ENCODE results near the gene DSG3.

The DSG3 gene

GRCh38 chr18:31447530-31448191 is at the start of gene DSG3:
Gene DSG3 (plus strand): TSS chr18:31447741. CDS start chr18:31447878, 137 bp downstream.
- DNase-seq: no peak

GRCh38 chr18:31398191-31398590 is 49.4 kb upstream of the DSG3 start:
- no peak for DNase-seq

GRCh38 chr18:31399306-31400032 is 48.1 kb upstream of the DSG3 start:
- no peak for DNase-seq

GRCh38 chr18:31401156-31402025 is 46.1 kb upstream of the DSG3 start:
- DNase-seq: no peak

GRCh38 chr18:31402026-31402373 is 45.5 kb upstream of the DSG3 start:
- DNase-seq: no peak

- DNase-seq: no peak
These were observed 44.1 kb upstream of the DSG3 start for GRCh38 chr18:31403409-31403808.

- no peak for DNase-seq
These were observed 39.9 kb upstream of the DSG3 start for GRCh38 chr18:31407649-31408048.

GRCh38 chr18:31409276-31409675 is 38.3 kb upstream of the DSG3 start:
- no peak for DNase-seq

GRCh38 chr18:31410716-31411483 is 36.6 kb upstream of the DSG3 start:
- no peak for DNase-seq

- no peak for DNase-seq
These were observed 34.4 kb upstream of the DSG3 start for GRCh38 chr18:31413137-31413536.

- no peak for DNase-seq
These were observed 29.7 kb upstream of the DSG3 start for GRCh38 chr18:31417850-31418249.

- DNase-seq: no peak
These were observed 28.0 kb upstream of the DSG3 start for GRCh38 chr18:31419457-31419932.

GRCh38 chr18:31420032-31420431 is 27.5 kb upstream of the DSG3 start:
- DNase-seq: no peak

- no peak for DNase-seq
These were observed 27.0 kb upstream of the DSG3 start for GRCh38 chr18:31420524-31420923.

GRCh38 chr18:31424383-31424988 is 23.1 kb upstream of the DSG3 start:
- DNase-seq: no peak

GRCh38 chr18:31426021-31426420 is 21.5 kb upstream of the DSG3 start:
- DNase-seq: no peak

GRCh38 chr18:31426871-31427406 is 20.6 kb upstream of the DSG3 start:
- DNase-seq: no peak

- no peak for DNase-seq
These were observed 19.3 kb upstream of the DSG3 start for GRCh38 chr18:31428211-31428610.

GRCh38 chr18:31429623-31430022 is 17.9 kb upstream of the DSG3 start:
- no peak for DNase-seq

GRCh38 chr18:31430072-31430471 is 17.5 kb upstream of the DSG3 start:
- no peak for DNase-seq

GRCh38 chr18:31430554-31430953 is 17.0 kb upstream of the DSG3 start:
- DNase-seq: no peak

GRCh38 chr18:31432316-31432715 is 15.2 kb upstream of the DSG3 start:
- DNase-seq: no peak

Data from CD4-positive, alpha-beta T cell treated with Interleukin-4 for 1 hour (primary cell).